ENCODE measurements around the gene FOXJ3. TPM values are rescaled to one million over a fixed set of nuclear protein-coding genes. Genes with fewer than 3 reads are reported as not detected.
A peak's percentile ranks its signal among the peaks of the same experiment; 100 is the strongest.

Gene FOXJ3
- total RNA-seq, 6 donors from 2014 or later: 21.6 to 81.4 (median 39.3) TPM

DNA sequence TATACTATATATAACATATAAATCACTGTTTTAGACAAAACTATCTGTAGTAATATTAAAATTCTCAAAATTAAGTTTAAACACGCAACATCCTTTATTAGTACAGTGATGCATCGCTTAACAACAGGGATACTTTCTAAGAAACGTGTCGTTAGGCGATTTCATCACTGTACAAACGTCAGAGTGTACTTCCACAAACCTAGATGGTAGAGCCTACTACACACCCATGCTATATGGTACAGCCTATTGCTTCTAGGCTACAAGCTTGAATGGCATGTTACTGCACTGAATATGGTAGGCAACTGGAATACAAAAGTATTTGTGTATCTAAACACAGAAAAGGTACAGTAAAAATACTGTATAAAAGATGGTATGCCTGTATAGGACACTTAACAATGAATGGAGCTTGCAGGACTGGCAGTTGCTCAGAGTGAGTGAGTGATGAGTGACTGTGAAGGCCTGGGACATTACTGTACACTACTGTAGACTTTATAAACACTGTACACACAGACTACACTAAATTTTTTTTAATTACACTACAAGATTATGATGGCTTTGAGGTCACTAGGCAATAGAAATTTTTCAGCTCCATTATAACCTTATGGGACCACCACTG is 10.5 kb downstream of the FOXJ3 start:
- Histone ChIP-seq H3K27ac (no peak overlapping the region), H3K4me3 (no peak overlapping the region), H3K36me3 (no peaks in the 10 kb centered on the region), H3K27me3 (no peaks in the 10 kb centered on the region), H3K4me1 (peaks cover 23 to 48% (median 43%) of the 10 kb centered on the region in 4 donors), H3K9me3 (no peaks in the 10 kb centered on the region)
- no peak for ATAC-seq (ENCODE audit: low FRiP score in 2 of 2)
- WGBS, 2 donors: 81% methylated on average over 6 of the region's 6 CpGs
- DNase-seq: no peak
- TF ChIP-seq POLR2AphosphoS5 (IDR thresholded peaks at IDR 0.05) (no peak), POLR2A (IDR thresholded peaks at IDR 0.05) (no peak), EP300 (IDR thresholded peaks at IDR 0.05) (no peak)
- TF ChIP-seq, protein P1, sequence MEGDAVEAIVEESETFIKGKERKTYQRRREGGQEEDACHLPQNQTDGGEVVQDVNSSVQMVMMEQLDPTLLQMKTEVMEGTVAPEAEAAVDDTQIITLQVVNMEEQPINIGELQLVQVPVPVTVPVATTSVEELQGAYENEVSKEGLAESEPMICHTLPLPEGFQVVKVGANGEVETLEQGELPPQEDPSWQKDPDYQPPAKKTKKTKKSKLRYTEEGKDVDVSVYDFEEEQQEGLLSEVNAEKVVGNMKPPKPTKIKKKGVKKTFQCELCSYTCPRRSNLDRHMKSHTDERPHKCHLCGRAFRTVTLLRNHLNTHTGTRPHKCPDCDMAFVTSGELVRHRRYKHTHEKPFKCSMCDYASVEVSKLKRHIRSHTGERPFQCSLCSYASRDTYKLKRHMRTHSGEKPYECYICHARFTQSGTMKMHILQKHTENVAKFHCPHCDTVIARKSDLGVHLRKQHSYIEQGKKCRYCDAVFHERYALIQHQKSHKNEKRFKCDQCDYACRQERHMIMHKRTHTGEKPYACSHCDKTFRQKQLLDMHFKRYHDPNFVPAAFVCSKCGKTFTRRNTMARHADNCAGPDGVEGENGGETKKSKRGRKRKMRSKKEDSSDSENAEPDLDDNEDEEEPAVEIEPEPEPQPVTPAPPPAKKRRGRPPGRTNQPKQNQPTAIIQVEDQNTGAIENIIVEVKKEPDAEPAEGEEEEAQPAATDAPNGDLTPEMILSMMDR (IDR thresholded peaks at IDR 0.05): no peak

GRCh38 chr1:42323551-42323950 is 11.5 kb downstream of the FOXJ3 start:
- Histone ChIP-seq H3K4me3 (no peak overlapping the region), H3K9me3 (no peaks in the 10 kb centered on the region), H3K27ac (no peak overlapping the region), H3K27me3 (no peaks in the 10 kb centered on the region), H3K4me1 (peaks cover 30 to 58% (median 49%) of the 10 kb centered on the region in 4 donors), H3K36me3 (no peaks in the 10 kb centered on the region)
- no peak for TF ChIP-seq POLR2AphosphoS5 (IDR thresholded peaks at IDR 0.05)
- DNase-seq (no peak), ATAC-seq (ENCODE audit: low FRiP score in 2 of 2) (no peak)
- WGBS, 2 donors: 90 to 94% methylated on average over 2 of the region's 2 CpGs

DNA sequence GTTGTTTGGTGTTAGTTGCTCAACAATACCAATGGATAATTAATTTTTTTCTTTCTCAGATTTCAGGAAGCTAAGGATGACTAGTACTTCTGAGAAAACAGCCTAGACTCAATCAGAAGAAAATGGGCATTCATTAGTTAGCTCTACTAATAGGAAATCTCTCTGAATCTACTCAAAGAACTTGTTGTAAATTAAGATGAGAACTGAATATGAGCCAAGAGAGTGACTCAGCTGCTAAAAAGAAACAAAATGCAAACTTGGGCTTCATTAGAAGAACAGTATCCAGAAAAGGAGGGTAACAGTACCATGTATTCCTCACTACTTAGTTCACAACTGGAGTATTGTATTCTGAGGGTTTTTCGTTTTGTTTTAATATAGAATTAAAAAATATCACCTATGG is 12.5 kb downstream of the FOXJ3 start:
- Histone ChIP-seq H3K27me3 (no peaks in the 10 kb centered on the region), H3K9me3 (no peaks in the 10 kb centered on the region), H3K36me3 (no peaks in the 10 kb centered on the region), H3K4me1 (peaks cover 30 to 61% (median 47%) of the 10 kb centered on the region in 4 donors), H3K4me3 (no peak overlapping the region), H3K27ac (peak overlapping the region in 1 of 4 donors; percentile 24)
- no peak for ATAC-seq (ENCODE audit: low FRiP score in 2 of 2)
- TF ChIP-seq, protein P1 (IDR thresholded peaks at IDR 0.05): no peak
- no peak for TF ChIP-seq EP300 (IDR thresholded peaks at IDR 0.05)
- TF ChIP-seq POLR2A (IDR thresholded peaks at IDR 0.05): no peak
- TF ChIP-seq POLR2AphosphoS5 (IDR thresholded peaks at IDR 0.05): no peak
- WGBS, 2 donors: 0% methylated on average over 1 of the region's 1 CpG
- no peak for DNase-seq

GRCh38 chr1:42321731-42322130 is 13.3 kb downstream of the FOXJ3 start:
- TF ChIP-seq, protein P1 (IDR thresholded peaks at IDR 0.05): no peak
- no peak for TF ChIP-seq POLR2A (IDR thresholded peaks at IDR 0.05)
- no peak for TF ChIP-seq POLR2AphosphoS5 (IDR thresholded peaks at IDR 0.05)
- no peak for TF ChIP-seq EP300 (IDR thresholded peaks at IDR 0.05)
- H3K9me3 ChIP-seq: no peaks in the 10 kb centered on the region
- no peak overlapping the region for H3K4me3 ChIP-seq
- DNase-seq (no peak), ATAC-seq (ENCODE audit: low FRiP score in 2 of 2) (no peak)
- WGBS, 2 donors: 56 to 59% methylated on average over 4 of the region's 4 CpGs
- no peaks in the 10 kb centered on the region for H3K36me3 ChIP-seq
- H3K27me3 ChIP-seq: no peaks in the 10 kb centered on the region
- H3K27ac ChIP-seq: no peak overlapping the region
- H3K4me1 ChIP-seq: peaks cover 30 to 61% (median 48%) of the 10 kb centered on the region in 4 donors

GRCh38 chr1:42320708-42321107 is 14.3 kb downstream of the FOXJ3 start:
- Histone ChIP-seq H3K27ac (no peak overlapping the region), H3K9me3 (no peaks in the 10 kb centered on the region), H3K27me3 (no peaks in the 10 kb centered on the region), H3K4me1 (peaks cover 30 to 61% (median 53%) of the 10 kb centered on the region in 4 donors), H3K36me3 (no peaks in the 10 kb centered on the region), H3K4me3 (no peak overlapping the region)
- ATAC-seq (ENCODE audit: low FRiP score in 2 of 2): no peak
- TF ChIP-seq POLR2A (IDR thresholded peaks at IDR 0.05) (no peak), POLR2AphosphoS5 (IDR thresholded peaks at IDR 0.05) (no peak), EP300 (IDR thresholded peaks at IDR 0.05) (no peak)
- TF ChIP-seq, protein P1 (IDR thresholded peaks at IDR 0.05): no peak
- DNase-seq: no peak
- 53 to 58% methylated on average over 2 of the region's 2 CpGs for WGBS, 2 donors
